HEK293 (cell line): ENCODE data around the gene HDAC7.

Experiments used
- KLF9 ChIP-seq: fragments of 450-650 bp; formaldehyde crosslinking; IDR thresholded peaks from 2 replicates; pipeline ENCODE4 v1.5.1; 2016; ENCODE audit warnings: missing biosample characterization, missing genetic modification characterization, low read depth
- REST ChIP-seq: fragments of 450-650 bp; formaldehyde crosslinking; IDR thresholded peaks from 2 replicates; pipeline ENCODE4 v1.5.1; 2016; ENCODE audit warnings: missing biosample characterization, missing genetic modification characterization
- ZNF174 ChIP-seq: fragments of 450-650 bp; formaldehyde crosslinking; IDR thresholded peaks from 2 replicates; pipeline ENCODE4 v1.5.0; 2017; ENCODE audit warnings: missing biosample characterization, mild to moderate bottlenecking, missing genetic modification characterization
- ZNF513 ChIP-seq: fragments of 450-650 bp; IDR thresholded peaks from 2 replicates; pipeline ENCODE4 v1.5.1; 2018; ENCODE audit warnings: missing biosample characterization, missing genetic modification characterization
- ZNF670 ChIP-seq: fragments of 450-650 bp; formaldehyde crosslinking; IDR thresholded peaks from 2 replicates; pipeline ENCODE4 v1.5.1; 2016; ENCODE audit warnings: missing biosample characterization, missing genetic modification characterization, low read depth
- TF ChIP-seq, protein P1 (sequence below): fragments of 450-650 bp; formaldehyde crosslinking; IDR thresholded peaks from 2 replicates; pipeline ENCODE4 v1.5.1; 2016; ENCODE audit warnings: missing biosample characterization, missing genetic modification characterization

- TF ChIP-seq KLF9 (0 out of 2 replicates have a peak, but pooled peaks have one; percentile 18), ZNF174 (tag by site-specific recombination) (no peak), ZNF670 (no peak), REST (no peak), ZNF513 (no peak)
- TF ChIP-seq, protein P1, sequence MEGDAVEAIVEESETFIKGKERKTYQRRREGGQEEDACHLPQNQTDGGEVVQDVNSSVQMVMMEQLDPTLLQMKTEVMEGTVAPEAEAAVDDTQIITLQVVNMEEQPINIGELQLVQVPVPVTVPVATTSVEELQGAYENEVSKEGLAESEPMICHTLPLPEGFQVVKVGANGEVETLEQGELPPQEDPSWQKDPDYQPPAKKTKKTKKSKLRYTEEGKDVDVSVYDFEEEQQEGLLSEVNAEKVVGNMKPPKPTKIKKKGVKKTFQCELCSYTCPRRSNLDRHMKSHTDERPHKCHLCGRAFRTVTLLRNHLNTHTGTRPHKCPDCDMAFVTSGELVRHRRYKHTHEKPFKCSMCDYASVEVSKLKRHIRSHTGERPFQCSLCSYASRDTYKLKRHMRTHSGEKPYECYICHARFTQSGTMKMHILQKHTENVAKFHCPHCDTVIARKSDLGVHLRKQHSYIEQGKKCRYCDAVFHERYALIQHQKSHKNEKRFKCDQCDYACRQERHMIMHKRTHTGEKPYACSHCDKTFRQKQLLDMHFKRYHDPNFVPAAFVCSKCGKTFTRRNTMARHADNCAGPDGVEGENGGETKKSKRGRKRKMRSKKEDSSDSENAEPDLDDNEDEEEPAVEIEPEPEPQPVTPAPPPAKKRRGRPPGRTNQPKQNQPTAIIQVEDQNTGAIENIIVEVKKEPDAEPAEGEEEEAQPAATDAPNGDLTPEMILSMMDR (tag by site-specific recombination) = no peak
These were observed 48.4 kb downstream of the HDAC7 start for GRCh38 chr12:47771304-47771703.
